Activated T-helper 9 cell treated with anti-CD3 and anti-CD28 coated beads, Interleukin-2, amount 50 U/mL, for 16 hours (primary cell): Measurements from ENCODE around the gene CCDC175.

Experiments
- DNase-seq: peaks from one replicate; pipeline ENCODE4 v3.0.0-alpha.2; 2020; ENCODE audit warnings: low read depth

CCDC175 gene

GRCh38 chr14:59576332-59577294, at the start of gene CCDC175:
Gene CCDC175, minus strand, starts transcription at chr14:59576812. Its CDS starts 37 bp downstream, at chr14:59576775.
- DNase-seq, result peak; percentile 74

- no peak for DNase-seq
Observed at GRCh38 chr14:59622631-59623030, 46.0 kb upstream of the CCDC175 start.

- no peak for DNase-seq
Observed at GRCh38 chr14:59619061-59619460, 42.4 kb upstream of the CCDC175 start.

- DNase-seq, result no peak
Observed at GRCh38 chr14:59601056-59601455, 24.4 kb upstream of the CCDC175 start.

GRCh38 chr14:59600211-59600945, 23.8 kb upstream of the CCDC175 start:
- DNase-seq, result no peak

- DNase-seq, result no peak
Observed at GRCh38 chr14:59595071-59595470, 18.5 kb upstream of the CCDC175 start.

- no peak for DNase-seq
Observed at GRCh38 chr14:59591641-59592370, 15.2 kb upstream of the CCDC175 start.

GRCh38 chr14:59588101-59588500, 11.5 kb upstream of the CCDC175 start:
- DNase-seq, result no peak

- DNase-seq, result no peak
Observed at GRCh38 chr14:59585891-59586554, 9.4 kb upstream of the CCDC175 start.

GRCh38 chr14:59583755-59584154, 7.1 kb upstream of the CCDC175 start:
- DNase-seq, result no peak

- no peak for DNase-seq
Observed at GRCh38 chr14:59582845-59583509, 6.4 kb upstream of the CCDC175 start.

GRCh38 chr14:59582161-59582560, 5.5 kb upstream of the CCDC175 start:
- DNase-seq, result no peak

- DNase-seq, result no peak
Observed at GRCh38 chr14:59580911-59581310, 4.3 kb upstream of the CCDC175 start.

GRCh38 chr14:59570122-59570521, 6.5 kb downstream of the CCDC175 start:
- DNase-seq, result no peak

- DNase-seq, result no peak
Observed at GRCh38 chr14:59566725-59567124, 9.9 kb downstream of the CCDC175 start.

GRCh38 chr14:59566296-59566695, 10.3 kb downstream of the CCDC175 start:
- no peak for DNase-seq

- no peak for DNase-seq
Observed at GRCh38 chr14:59565087-59565486, 11.5 kb downstream of the CCDC175 start.

- DNase-seq, result no peak
Observed at GRCh38 chr14:59564366-59564765, 12.2 kb downstream of the CCDC175 start.

- no peak for DNase-seq
Observed at GRCh38 chr14:59547310-59547709, 29.3 kb downstream of the CCDC175 start.

- no peak for DNase-seq
Observed at GRCh38 chr14:59543873-59544272, 32.7 kb downstream of the CCDC175 start.

GRCh38 chr14:59541731-59542130, 34.9 kb downstream of the CCDC175 start:
- no peak for DNase-seq
